Measurements from ENCODE around the gene ZWILCH. TPM values are rescaled to one million over a fixed set of nuclear protein-coding genes. Genes with fewer than 3 reads are reported as not detected.

Gene ZWILCH
- total and polyA plus RNA-seq, 9 of the 15 experiments (the other 6 are each of a cell fraction or from before 2014, with no cell fraction given): 32.8 to 94.2 (median 52.1) TPM

DNA sequence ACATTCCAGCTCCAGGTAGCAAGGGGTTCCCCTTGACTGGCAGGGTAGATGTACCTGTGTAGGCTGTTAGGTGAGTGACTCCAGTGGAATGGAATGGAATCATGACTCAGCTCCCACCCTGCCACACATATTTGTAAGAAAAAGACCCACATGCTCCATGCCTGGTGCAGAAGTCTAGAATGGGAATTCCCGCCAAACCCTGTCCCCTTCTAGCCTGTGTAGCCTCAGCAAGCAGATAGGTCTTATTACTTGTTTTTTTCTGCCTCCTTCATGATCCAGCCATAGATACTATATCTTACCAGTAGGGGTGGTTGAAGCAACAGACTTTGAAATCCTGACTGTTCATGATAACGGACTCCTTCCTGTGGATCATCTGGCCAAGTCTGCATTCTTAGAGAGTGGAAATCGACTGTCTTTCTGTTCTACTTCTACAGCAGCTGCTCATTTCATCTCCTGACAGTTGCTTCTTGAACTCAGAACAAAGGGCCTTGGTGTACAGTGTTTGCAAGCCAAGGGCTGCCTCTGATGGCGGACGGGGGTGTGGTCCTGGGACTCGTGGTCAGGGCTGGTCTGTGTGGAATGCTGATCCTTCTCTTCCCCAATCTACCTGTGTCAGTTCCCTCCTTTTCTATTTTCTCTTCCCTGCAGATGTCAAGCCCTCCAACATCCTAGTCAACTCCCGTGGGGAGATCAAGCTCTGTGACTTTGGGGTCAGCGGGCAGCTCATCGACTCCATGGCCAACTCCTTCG is 23.8 kb upstream of the ZWILCH start (continued):
- TF ChIP-seq RCOR1 (IDR thresholded peaks at IDR 0.05; ENCODE audit: borderline replicate concordance in 1 of 2, low read depth in 2 of 2, low read length in 2 of 2) (peak in 1 of 2 experiments; percentile 53; a peak in 1 of 4 replicates), TAF15 (IDR thresholded peaks at IDR 0.05; ENCODE audit: low read depth, low read length) (no peak), SREBF1 (IDR thresholded peaks at IDR 0.05; ENCODE audit: borderline replicate concordance, low read depth, low read length) (no peak), SP1 (CRISPR knock-in tag; IDR thresholded peaks at IDR 0.05) (0 out of 2 replicates have a peak, but pooled peaks have one; percentile 32), PHB (CRISPR knock-in tag; IDR thresholded peaks at IDR 0.05) (no peak), PML (IDR thresholded peaks at IDR 0.05; ENCODE audit: low read length) (peak; percentile 37; the same call in 1 of the 2 replicates), SMARCA4 (IDR thresholded peaks at IDR 0.05) (peak; percentile 82), SP2 (IDR thresholded peaks at IDR 0.05; ENCODE audit: extremely low read depth, low read depth, low read length, poor library complexity, severe bottlenecking) (no peak), ZNF165 (CRISPR knock-in tag; IDR thresholded peaks at IDR 0.05; ENCODE audit: borderline replicate concordance) (no peak), C11orf30 (IDR thresholded peaks at IDR 0.05; ENCODE audit: low read depth) (0 out of 2 replicates have a peak, but pooled peaks have one; percentile 6), HMG20B (CRISPR knock-in tag; IDR thresholded peaks at IDR 0.05) (no peak), U2AF1 (optimal IDR thresholded peaks at IDR 0.05; ENCODE audit: low read depth, low read length) (no peak), RAD21 (CRISPR knock-in tag; conservative IDR thresholded peaks at IDR 0.05 in 1 of 2, IDR thresholded peaks at IDR 0.05 in 1 of 2) (peak in 1 of 2 experiments; percentile 44; a peak in 2 of 4 replicates), SMARCE1 (IDR thresholded peaks at IDR 0.05) (peak; percentile 60; the same call in 1 of the 2 replicates), CBFA2T2 (conservative IDR thresholded peaks at IDR 0.05) (peak; percentile 84), NCOA1 (IDR thresholded peaks at IDR 0.05; ENCODE audit: low read depth) (peak; percentile 42; the same call in 1 of the 2 replicates), ETV6 (IDR thresholded peaks at IDR 0.05; ENCODE audit: borderline replicate concordance in 1 of 2, low read depth in 2 of 2, low read length in 1 of 2) (no peak), ETV6 (CRISPR knock-in tag; IDR thresholded peaks at IDR 0.05; ENCODE audit: borderline replicate concordance) (no peak), TEAD2 (tag; IDR thresholded peaks at IDR 0.05) (no peak), JUND (IDR thresholded peaks at IDR 0.05; ENCODE audit: borderline replicate concordance, low read depth, low read length) (peak; percentile 33; the same call in 1 of the 2 replicates), JUND (tag; IDR thresholded peaks at IDR 0.05; ENCODE audit: borderline replicate concordance, low read depth, low read length) (0 out of 3 replicates have a peak, but pooled peaks have one; percentile 25), GABPB1 (CRISPR knock-in tag; IDR thresholded peaks at IDR 0.05) (no peak), ZNF77 (CRISPR knock-in tag; IDR thresholded peaks at IDR 0.05) (no peak), PRPF4 (IDR thresholded peaks at IDR 0.05; ENCODE audit: insufficient read depth, low read depth, low read length, poor library complexity, severe bottlenecking) (no peak)
- TF ChIP-seq, protein P1, sequence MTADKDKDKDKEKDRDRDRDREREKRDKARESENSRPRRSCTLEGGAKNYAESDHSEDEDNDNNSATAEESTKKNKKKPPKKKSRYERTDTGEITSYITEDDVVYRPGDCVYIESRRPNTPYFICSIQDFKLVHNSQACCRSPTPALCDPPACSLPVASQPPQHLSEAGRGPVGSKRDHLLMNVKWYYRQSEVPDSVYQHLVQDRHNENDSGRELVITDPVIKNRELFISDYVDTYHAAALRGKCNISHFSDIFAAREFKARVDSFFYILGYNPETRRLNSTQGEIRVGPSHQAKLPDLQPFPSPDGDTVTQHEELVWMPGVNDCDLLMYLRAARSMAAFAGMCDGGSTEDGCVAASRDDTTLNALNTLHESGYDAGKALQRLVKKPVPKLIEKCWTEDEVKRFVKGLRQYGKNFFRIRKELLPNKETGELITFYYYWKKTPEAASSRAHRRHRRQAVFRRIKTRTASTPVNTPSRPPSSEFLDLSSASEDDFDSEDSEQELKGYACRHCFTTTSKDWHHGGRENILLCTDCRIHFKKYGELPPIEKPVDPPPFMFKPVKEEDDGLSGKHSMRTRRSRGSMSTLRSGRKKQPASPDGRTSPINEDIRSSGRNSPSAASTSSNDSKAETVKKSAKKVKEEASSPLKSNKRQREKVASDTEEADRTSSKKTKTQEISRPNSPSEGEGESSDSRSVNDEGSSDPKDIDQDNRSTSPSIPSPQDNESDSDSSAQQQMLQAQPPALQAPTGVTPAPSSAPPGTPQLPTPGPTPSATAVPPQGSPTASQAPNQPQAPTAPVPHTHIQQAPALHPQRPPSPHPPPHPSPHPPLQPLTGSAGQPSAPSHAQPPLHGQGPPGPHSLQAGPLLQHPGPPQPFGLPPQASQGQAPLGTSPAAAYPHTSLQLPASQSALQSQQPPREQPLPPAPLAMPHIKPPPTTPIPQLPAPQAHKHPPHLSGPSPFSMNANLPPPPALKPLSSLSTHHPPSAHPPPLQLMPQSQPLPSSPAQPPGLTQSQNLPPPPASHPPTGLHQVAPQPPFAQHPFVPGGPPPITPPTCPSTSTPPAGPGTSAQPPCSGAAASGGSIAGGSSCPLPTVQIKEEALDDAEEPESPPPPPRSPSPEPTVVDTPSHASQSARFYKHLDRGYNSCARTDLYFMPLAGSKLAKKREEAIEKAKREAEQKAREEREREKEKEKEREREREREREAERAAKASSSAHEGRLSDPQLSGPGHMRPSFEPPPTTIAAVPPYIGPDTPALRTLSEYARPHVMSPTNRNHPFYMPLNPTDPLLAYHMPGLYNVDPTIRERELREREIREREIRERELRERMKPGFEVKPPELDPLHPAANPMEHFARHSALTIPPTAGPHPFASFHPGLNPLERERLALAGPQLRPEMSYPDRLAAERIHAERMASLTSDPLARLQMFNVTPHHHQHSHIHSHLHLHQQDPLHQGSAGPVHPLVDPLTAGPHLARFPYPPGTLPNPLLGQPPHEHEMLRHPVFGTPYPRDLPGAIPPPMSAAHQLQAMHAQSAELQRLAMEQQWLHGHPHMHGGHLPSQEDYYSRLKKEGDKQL (CRISPR knock-in tag; IDR thresholded peaks at IDR 0.05; ENCODE audit: borderline replicate concordance): no peak
